Panc1 (cell line): ENCODE data around the gene SNX2. TPM values are rescaled to one million over a fixed set of nuclear protein-coding genes. Genes with fewer than 3 reads are reported as not detected.

Source experiments
- ATAC-seq: fragments of 200-7000 bp; cut with Tn5 transposase; 2 replicates; pipeline ENCODE4 v1.9.1; 2020; ENCODE audit warnings: mild to moderate bottlenecking, moderate library complexity
- BruUV-seq: library from RNA; stranded (reverse); fragments of 400-500 nt; replicated peaks from 2 replicates; lab custom pipeline; 2021; lab: Mats Ljungman, UMichigan
- CTCF ChIA-PET: fragments of 300-600 bp; sonication (Branson Sonifier 250); formaldehyde crosslinking; loops from one replicate; lab custom pipeline; 2022; ENCODE audit warnings: antibody characterized with exemption; lab: Charles Lee
- POLR2A ChIA-PET: fragments of 300-600 bp; sonication (Branson Sonifier 250); formaldehyde crosslinking; loops from one replicate; lab custom pipeline; 2022; ENCODE audit warnings: antibody characterized with exemption; lab: Charles Lee
- DNase-seq: peaks from one replicate; pipeline ENCODE4 v3.0.0-alpha.2; 2010; ENCODE audit warnings: low read depth, low spot score
- H3K27ac ChIP-seq: 2 replicates; pipeline ENCODE4 v1.5.1; 2011; ENCODE audit warnings: mild to moderate bottlenecking, low read length, inconsistent platforms
- H3K27me3 ChIP-seq: fragments of 200-500 bp; sonication (Bioruptor generic); 2 replicates; pipeline ENCODE4 v1.6.0; 2014; ENCODE audit warnings: low read length, inconsistent platforms; ENCODE audit not compliant: control insufficient read depth, insufficient read depth
- H3K36me3 ChIP-seq: fragments of 200-500 bp; sonication (Bioruptor generic); 2 replicates; pipeline ENCODE4 v1.5.1; 2014; ENCODE audit warnings: inconsistent platforms, mild to moderate bottlenecking, low read length, moderate library complexity; ENCODE audit not compliant: control insufficient read depth, insufficient read depth
- H3K4me1 ChIP-seq: 2 replicates; pipeline ENCODE4 v1.5.1; 2011; ENCODE audit warnings: inconsistent platforms, mild to moderate bottlenecking, low read length, moderate library complexity; ENCODE audit not compliant: control insufficient read depth, insufficient read depth
- H3K4me3 ChIP-seq, 2 experiments: 2 replicates each; pipeline ENCODE4 v1.5.1; 2011 to 2012; ENCODE audit warnings: low read depth in 2 of 2, low read length in 2 of 2, mild to moderate bottlenecking in 2 of 2, inconsistent platforms in 1 of 2, moderate library complexity in 1 of 2
- H3K9me3 ChIP-seq: fragments of 200-500 bp; sonication (Bioruptor generic); 2 replicates; pipeline ENCODE4 v1.5.1; 2014; ENCODE audit warnings: low read depth, mild to moderate bottlenecking, inconsistent platforms, low read length, moderate library complexity; ENCODE audit not compliant: control insufficient read depth, insufficient read depth
- POLR2AphosphoS5 ChIP-seq: IDR thresholded peaks from 2 replicates; pipeline ENCODE4 v1.6.1; 2012; ENCODE audit warnings: mild to moderate bottlenecking, low read depth, low read length, moderate library complexity
- SIN3A ChIP-seq: IDR thresholded peaks from 2 replicates; pipeline ENCODE4 v1.6.1; 2012; ENCODE audit warnings: low read depth, mild to moderate bottlenecking, low read length, moderate library complexity, borderline replicate concordance; ENCODE audit not compliant: insufficient read depth
- TCF7L2 ChIP-seq: IDR thresholded peaks from 2 replicates; pipeline ENCODE4 v1.6.1; 2011; ENCODE audit warnings: mild to moderate bottlenecking, low read depth, low read length, inconsistent platforms
- in situ Hi-C: cut with HindIII; loops from 2 replicates; pipeline ENCODE4 v1.10.0; 2016; ENCODE audit warnings: low sequenced_read_pairs, low pct_unique_long_range_greater_than_20kb
- intact Hi-C: fragments of 100-400 bp; cut with micrococcal nuclease; formaldehyde crosslinking; loops from one replicate; pipeline ENCODE4 v1.10.0; 2022; ENCODE audit not compliant: unreplicated experiment
- total RNA-seq: library from RNA; stranded (reverse); gene quantifications from one replicate; pipeline ENCODE4 v1.2.1, GENCODE V29; 2021; ENCODE audit not compliant: unreplicated experiment
- TF ChIP-seq, protein P1 (sequence below), 2 experiments: IDR thresholded peaks; 2 replicates each; pipeline ENCODE4 v1.6.1; 2011 to 2012; ENCODE audit warnings: low read depth in 2 of 2, control low read depth in 1 of 2, low read length in 1 of 2, mild to moderate bottlenecking in 1 of 2, moderate library complexity in 1 of 2; ENCODE audit not compliant: insufficient read depth in 1 of 2
- TF ChIP-seq, protein P2 (sequence below): fragments of 450-650 bp; IDR thresholded peaks from 2 replicates; pipeline ENCODE4 v1.5.1; 2017; ENCODE audit warnings: mild to moderate bottlenecking

Gene SNX2
- total RNA-seq, 1 experiment from 2014 or later = 66.8 TPM

DNA sequence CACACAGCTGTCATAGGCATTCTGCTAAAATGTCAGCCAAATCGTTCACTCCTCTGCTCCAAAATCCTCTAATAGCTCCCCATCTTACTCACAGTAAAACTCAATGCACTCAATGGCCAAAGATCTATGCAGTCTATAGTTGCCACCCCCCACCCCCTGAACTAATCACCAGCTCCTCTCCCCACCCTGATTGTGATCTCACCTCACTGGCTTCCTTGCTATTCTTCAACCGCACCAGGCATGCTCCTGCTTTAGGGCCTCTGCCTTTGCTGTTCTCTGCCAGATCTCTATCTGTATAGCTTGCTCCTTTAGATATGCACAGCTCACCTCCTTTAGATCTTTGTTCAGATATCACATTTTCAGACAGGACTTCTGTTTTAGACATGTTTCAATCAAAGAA lies 33.2 kb upstream of the SNX2 start:
- ChIA-PET POLR2A (no interaction called here), CTCF (no interaction called here)
- BruUV-seq = no TSS peak
- H3K27me3 ChIP-seq = no peaks in the 10 kb centered on the region
- TF ChIP-seq, protein P1, sequence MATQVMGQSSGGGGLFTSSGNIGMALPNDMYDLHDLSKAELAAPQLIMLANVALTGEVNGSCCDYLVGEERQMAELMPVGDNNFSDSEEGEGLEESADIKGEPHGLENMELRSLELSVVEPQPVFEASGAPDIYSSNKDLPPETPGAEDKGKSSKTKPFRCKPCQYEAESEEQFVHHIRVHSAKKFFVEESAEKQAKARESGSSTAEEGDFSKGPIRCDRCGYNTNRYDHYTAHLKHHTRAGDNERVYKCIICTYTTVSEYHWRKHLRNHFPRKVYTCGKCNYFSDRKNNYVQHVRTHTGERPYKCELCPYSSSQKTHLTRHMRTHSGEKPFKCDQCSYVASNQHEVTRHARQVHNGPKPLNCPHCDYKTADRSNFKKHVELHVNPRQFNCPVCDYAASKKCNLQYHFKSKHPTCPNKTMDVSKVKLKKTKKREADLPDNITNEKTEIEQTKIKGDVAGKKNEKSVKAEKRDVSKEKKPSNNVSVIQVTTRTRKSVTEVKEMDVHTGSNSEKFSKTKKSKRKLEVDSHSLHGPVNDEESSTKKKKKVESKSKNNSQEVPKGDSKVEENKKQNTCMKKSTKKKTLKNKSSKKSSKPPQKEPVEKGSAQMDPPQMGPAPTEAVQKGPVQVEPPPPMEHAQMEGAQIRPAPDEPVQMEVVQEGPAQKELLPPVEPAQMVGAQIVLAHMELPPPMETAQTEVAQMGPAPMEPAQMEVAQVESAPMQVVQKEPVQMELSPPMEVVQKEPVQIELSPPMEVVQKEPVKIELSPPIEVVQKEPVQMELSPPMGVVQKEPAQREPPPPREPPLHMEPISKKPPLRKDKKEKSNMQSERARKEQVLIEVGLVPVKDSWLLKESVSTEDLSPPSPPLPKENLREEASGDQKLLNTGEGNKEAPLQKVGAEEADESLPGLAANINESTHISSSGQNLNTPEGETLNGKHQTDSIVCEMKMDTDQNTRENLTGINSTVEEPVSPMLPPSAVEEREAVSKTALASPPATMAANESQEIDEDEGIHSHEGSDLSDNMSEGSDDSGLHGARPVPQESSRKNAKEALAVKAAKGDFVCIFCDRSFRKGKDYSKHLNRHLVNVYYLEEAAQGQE (IDR thresholded peaks at IDR 0.05; ENCODE audit: insufficient read depth in 1 of 2, low read depth in 2 of 2, low read length in 1 of 2) = no peak
- TF ChIP-seq SIN3A = no peak
- TF ChIP-seq, protein P2, sequence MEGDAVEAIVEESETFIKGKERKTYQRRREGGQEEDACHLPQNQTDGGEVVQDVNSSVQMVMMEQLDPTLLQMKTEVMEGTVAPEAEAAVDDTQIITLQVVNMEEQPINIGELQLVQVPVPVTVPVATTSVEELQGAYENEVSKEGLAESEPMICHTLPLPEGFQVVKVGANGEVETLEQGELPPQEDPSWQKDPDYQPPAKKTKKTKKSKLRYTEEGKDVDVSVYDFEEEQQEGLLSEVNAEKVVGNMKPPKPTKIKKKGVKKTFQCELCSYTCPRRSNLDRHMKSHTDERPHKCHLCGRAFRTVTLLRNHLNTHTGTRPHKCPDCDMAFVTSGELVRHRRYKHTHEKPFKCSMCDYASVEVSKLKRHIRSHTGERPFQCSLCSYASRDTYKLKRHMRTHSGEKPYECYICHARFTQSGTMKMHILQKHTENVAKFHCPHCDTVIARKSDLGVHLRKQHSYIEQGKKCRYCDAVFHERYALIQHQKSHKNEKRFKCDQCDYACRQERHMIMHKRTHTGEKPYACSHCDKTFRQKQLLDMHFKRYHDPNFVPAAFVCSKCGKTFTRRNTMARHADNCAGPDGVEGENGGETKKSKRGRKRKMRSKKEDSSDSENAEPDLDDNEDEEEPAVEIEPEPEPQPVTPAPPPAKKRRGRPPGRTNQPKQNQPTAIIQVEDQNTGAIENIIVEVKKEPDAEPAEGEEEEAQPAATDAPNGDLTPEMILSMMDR = no peak
- TF ChIP-seq TCF7L2 = no peak
- no peak for TF ChIP-seq POLR2AphosphoS5
- no peak overlapping the region for H3K4me3 ChIP-seq
- ATAC-seq (no peak), DNase-seq (no peak)
- in situ Hi-C loops = no loop called here
- no peaks in the 10 kb centered on the region for H3K36me3 ChIP-seq
- H3K4me1 ChIP-seq = no peaks in the 10 kb centered on the region
- H3K27ac ChIP-seq = no peak overlapping the region
- intact Hi-C loops = no loop called here
- no peaks in the 10 kb centered on the region for H3K9me3 ChIP-seq

- CTCF ChIA-PET = interaction anchor here (0.7 kb wide), 1 partner anchor 360 kb away, joined by 5 read pairs; no protein-coding TSS in a partner anchor
- no peak for TF ChIP-seq SIN3A
- TF ChIP-seq, protein P1 (IDR thresholded peaks at IDR 0.05; ENCODE audit: insufficient read depth in 1 of 2, low read depth in 2 of 2, low read length in 1 of 2) = no peak
- TF ChIP-seq TCF7L2 = no peak
- TF ChIP-seq, protein P2 = no peak
- no peak for TF ChIP-seq POLR2AphosphoS5
- BruUV-seq = no TSS peak
- ATAC-seq (no peak), DNase-seq (no peak)
- H3K4me3 ChIP-seq = no peak overlapping the region
- POLR2A ChIA-PET = interaction anchor here (0.6 kb wide), 1 partner anchor 39 kb away, joined by 3 read pairs; no protein-coding TSS in a partner anchor
- intact Hi-C loops (no loop called here), in situ Hi-C loops (no loop called here)
- H3K27ac ChIP-seq = no peak overlapping the region
- H3K4me1 ChIP-seq = no peaks in the 10 kb centered on the region
- no peaks in the 10 kb centered on the region for H3K36me3 ChIP-seq
- no peaks in the 10 kb centered on the region for H3K9me3 ChIP-seq
- no peaks in the 10 kb centered on the region for H3K27me3 ChIP-seq
These were observed 31.6 kb upstream of the SNX2 start for GRCh38 chr5:122743261-122743660.
